Breast epithelium (tissue), 3 donors: Measurements from ENCODE around the gene TXNDC2.

Experiments used
- POLR2A ChIP-seq: fragments of 450-650 bp; IDR thresholded peaks from one replicate; pipeline ENCODE4 v1.6.1; 2016; ENCODE audit warnings: antibody characterized with exemption, mild to moderate bottlenecking, moderate library complexity
- POLR2AphosphoS5 ChIP-seq, 3 donors: sonication (generic); formaldehyde crosslinking; IDR thresholded peaks; one replicate each; pipeline ENCODE4 v1.6.1; 2017; ENCODE audit warnings: antibody characterized with exemption in 3 of 3

DNA sequence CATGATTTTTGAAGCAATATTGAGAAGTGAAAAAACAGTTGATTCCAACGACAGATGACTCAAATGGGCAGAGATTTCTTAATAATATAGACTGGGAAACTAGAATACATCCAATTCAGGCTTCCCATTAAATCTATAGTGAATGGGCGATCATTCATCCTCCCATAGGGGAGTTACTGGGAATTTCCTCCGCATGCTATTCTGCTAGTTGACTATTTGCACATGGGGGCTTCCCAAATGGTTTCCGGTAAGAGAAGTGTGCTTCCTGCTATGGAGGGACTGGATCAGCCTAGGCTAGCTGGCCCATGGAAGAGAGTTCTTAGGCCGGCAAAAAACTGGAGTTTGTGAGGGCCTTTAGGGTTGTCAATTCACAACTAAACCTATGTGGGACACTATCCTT, 25.5 kb downstream of the TXNDC2 start:
- TF ChIP-seq POLR2A (no peak), POLR2AphosphoS5 (IDR thresholded peaks at IDR 0.05) (no peak)
